Measurements from ENCODE around the gene COL16A1.
"Not testable (repeated sequence)": the region's sequence is repeated elsewhere in the genome, so short reads cannot be mapped to it uniquely, and the experiment has no call there.

The COL16A1 gene

GRCh38 chr1:31732751-31733289, 29.0 kb upstream of the COL16A1 start:
- DNase-seq = no peak

DNA sequence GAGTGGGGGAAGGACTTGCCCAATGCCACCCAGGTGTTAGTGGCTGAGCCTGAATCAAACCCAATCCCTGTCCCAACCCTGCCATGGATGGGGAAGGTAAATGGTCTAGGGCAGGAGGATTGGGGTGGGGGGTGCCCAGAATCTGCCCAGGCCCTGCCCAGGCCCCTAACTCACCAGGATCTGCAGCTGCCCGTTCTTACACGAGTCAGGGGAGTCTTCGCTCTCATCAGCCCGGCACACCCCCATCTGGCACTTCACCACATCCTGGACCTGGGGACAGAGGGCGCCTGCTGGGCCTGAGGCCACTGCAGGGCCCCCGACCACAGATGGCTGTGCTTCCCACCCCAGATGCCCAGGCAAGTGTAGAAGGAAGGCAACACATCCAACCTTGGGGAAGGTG, 28.5 kb upstream of the COL16A1 start:
- no peak for DNase-seq

GRCh38 chr1:31731049-31731565, 27.3 kb upstream of the COL16A1 start:
- no peak for DNase-seq

DNA sequence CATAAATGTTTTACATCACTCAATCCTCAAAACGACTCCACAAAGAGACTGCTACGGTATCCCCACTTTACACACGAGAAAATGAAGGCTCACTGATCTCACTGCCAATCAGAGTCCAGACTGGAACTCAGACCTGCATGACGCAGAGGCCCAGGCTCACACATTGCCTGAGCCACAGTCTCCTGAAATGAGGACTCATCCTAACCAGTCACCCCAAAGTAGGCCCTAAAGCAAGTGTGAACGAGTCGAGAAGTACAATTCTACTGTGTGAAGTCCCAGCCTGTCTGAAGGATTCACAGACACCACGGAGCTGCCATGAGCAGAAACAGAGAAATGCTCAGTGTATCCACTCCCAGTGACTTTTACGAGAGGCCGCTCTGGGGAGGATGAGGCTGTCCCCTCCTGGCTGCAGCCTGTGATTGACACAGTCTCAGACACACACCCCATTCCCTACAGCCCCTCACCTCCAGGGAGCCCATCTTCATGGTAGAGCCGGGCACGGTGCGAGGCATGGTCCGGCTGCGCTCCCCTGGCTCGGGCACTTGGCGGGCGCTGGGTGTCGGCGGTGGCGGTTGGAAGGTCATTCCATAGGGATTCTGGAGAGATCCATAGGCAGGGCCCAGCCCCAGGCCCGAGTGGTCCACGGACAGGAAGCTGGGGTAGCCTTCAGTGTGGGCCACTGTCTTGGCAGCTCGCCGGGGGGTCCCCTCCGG, 26.7 kb upstream of the COL16A1 start:
- no peak for DNase-seq

GRCh38 chr1:31727849-31728248, 24.0 kb upstream of the COL16A1 start:
- DNase-seq = no peak

GRCh38 chr1:31727195-31727594, 23.4 kb upstream of the COL16A1 start:
- DNase-seq = no peak

GRCh38 chr1:31726715-31727114, 22.9 kb upstream of the COL16A1 start:
- no peak for DNase-seq

GRCh38 chr1:31725777-31726535, 22.1 kb upstream of the COL16A1 start:
- DNase-seq = peak; percentile 26

- DNase-seq = no peak
Observed at GRCh38 chr1:31725134-31725533, 21.3 kb upstream of the COL16A1 start.

GRCh38 chr1:31723828-31724359, 20.1 kb upstream of the COL16A1 start:
- no peak for DNase-seq

- no peak for DNase-seq
Observed at GRCh38 chr1:31718327-31718897, 14.6 kb upstream of the COL16A1 start.

DNA sequence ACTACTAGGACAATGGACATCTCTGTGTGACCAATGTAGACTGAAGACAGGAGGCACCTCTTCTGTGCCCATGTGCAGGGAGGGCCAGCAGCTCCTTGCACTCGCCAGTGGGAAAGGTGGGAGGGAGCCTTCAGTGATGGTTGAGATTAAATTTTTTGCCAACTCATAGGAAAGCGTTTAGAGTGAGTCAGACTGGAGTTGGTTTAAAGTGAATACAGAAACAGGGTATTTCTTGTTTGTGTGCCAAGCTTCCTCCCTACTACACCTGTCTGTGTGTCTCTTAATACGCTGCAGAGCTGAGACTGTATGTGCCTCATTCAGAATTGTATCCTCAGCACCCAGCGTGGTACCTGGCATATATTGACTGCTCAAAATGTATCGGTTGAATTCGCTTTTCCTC, 13.5 kb upstream of the COL16A1 start:
- no peak for DNase-seq

DNA sequence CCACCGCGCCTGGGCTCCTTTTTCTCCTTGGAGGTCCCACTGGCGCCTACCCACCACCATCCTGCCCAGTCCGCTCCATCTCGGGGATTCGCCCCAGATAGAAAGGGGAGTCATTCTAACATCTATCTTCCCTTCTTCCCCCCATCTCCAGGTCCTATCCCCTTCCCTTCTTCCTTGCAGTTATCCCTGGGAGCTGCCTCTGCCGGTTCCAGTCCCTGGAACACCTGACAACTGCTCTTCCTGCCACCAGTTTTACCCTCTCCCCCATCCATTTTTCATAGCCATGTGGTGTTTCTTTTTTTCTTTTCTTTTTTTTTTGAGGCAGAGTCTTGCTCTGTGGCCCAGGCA, 12.0 kb upstream of the COL16A1 start:
- DNase-seq = no peak

GRCh38 chr1:31715087-31715872, 11.5 kb upstream of the COL16A1 start:
- DNase-seq = no peak

GRCh38 chr1:31714442-31715086, 10.7 kb upstream of the COL16A1 start:
- DNase-seq = no peak

GRCh38 chr1:31712630-31713029, 8.8 kb upstream of the COL16A1 start:
- DNase-seq = no peak

DNA sequence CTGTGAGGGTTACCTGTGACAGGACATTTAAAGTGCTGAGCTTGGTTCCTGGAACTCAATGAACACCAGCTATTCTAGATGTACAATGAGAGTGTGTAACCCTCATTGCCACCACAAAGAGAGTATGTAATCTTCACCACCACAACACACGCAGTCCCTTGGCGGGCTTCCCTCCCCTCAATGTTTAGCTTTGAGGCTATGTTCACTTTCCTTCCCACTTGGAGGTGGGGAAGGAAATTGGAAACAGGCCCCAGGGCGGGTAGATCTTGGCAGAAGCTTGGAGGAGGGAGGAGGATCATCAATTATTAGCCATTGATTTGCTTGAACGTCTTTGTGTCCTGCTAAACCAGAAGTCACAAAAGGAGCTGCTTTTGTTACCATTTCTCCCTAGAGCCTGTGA, 8.3 kb upstream of the COL16A1 start:
- DNase-seq = no peak

- DNase-seq = no peak
Observed at GRCh38 chr1:31708324-31708723, 4.5 kb upstream of the COL16A1 start.

- DNase-seq = no peak
Observed at GRCh38 chr1:31707711-31708110, 3.9 kb upstream of the COL16A1 start.

- DNase-seq = not testable (repeated sequence)
Observed at GRCh38 chr1:31707059-31707600, 3.3 kb upstream of the COL16A1 start.

- no peak for DNase-seq
Observed at GRCh38 chr1:31706384-31707058, 2.7 kb upstream of the COL16A1 start.

All from NCI-H510A treated with DMSO at 0.1 percent for 48 hours (cell line).